HG02885 (cell line): ENCODE results near the gene TEKTIP1.

ENCODE experiments used
- ATAC-seq: cut with Tn5 transposase; IDR thresholded peaks from one replicate; pipeline ENCODE4 v1.9.1; 2021; ENCODE audit warnings: mild to moderate bottlenecking; ENCODE audit not compliant: unreplicated experiment, poor library complexity

TEKTIP1 gene

DNA sequence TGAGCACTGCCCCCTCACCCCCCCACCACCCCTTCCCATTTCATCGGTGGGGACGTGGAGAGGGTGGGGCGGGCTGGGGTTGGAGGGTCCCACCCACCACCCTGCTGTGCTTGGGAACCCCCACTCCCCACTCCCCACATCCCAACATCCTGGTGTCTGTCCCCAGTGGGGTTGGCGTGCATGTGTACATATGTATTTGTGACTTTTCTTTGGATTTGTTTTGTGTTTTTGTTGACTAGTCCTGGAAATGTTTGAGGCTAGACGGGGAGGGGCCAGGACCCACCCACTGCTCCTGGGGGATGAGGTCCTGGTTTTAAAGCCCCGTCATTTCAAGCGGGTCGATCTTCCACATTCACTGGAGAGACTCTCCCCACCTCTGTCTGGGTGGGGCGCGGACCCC, 3.0 kb upstream of the TEKTIP1 start:
- no peak for ATAC-seq

DNA sequence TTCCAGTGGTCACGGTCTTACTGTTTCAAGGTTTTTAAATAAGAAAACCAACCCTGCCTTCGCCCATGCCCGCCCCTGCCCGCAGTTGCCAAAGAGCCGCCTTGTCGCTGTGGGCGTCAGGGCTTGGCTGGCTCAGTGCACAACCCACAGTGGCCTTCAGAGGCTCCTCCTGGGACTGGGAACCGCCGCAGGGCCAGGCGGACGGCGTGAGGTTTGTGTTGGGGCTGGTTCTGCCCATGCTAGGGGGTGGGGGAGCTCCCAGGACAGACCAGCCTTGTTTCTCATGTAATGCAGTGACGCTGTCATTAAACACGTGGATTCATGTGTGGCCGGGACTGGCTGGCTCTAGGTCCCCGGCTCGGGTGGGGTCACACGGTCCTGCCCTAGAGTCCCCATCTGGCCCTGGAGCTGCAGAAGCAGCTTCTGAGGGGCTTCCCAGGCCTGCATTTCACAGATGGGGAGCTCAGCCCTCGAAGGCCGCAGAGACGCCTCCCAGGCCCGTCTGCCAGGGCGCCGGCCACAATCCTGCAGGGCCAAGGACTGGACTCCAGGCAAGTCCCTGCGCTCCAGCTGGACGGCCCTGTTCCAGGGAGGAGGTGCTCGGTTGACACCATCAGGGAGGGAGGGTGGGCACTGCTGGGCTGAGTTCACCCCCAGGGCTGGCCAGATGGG, 2.4 kb upstream of the TEKTIP1 start:
- ATAC-seq = no peak

DNA sequence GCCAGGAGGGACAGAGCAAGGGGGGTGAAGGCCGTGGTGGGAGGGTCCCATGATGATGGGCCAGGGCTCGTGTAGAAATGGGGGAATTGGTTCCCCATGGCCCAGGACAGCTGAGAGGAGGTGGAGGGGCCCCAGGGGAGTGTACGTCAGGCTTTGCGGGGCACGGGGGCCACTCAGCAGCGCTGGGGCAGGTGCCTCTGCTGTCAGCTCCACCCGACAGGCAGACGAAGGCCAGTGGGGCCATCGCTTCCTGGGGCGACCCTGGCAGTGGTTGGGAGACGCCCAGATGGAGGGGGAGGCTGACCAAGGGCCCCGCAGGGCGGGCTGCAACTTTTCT, 1.9 kb upstream of the TEKTIP1 start:
- no peak for ATAC-seq

DNA sequence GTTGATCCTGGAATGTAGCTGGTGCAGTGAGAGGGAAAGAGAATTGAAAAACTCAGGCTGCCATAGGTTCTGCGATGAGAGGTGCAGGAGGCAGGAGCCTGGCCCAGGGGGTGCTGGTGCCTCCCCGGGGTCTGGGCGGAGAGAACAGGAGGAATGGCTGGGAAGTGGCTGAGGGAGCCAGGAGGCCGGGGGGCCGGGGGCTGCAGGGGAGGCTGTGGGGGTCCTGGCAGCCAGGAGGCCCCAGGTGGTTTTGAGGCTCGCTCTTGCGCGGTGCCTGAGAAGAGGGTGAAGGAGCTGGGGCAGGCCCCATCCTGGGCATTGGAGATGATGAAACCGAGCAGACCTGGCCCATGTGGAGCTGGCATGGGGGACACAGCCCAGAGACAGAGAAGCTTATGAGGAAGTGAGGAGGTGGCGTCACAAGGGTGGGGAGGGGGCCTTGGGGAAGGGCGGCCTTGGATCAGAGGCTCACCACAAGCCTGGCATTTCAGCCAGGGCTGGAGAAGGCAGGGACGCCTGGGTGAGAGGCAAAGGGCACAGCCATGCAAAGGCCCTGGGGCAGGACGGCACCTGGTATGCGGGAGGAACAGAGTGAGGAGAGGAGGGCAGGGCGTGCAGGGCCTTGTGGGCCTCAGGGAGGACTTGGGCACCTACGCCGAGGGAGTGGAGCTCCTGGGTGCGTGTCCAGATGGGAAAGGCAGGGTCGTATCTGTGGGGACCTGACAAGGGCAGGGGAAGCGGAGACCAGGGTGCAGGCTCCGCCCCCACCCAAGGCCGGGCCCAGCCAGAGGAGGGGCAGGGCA, 1.3 kb upstream of the TEKTIP1 start:
- no peak for ATAC-seq

DNA sequence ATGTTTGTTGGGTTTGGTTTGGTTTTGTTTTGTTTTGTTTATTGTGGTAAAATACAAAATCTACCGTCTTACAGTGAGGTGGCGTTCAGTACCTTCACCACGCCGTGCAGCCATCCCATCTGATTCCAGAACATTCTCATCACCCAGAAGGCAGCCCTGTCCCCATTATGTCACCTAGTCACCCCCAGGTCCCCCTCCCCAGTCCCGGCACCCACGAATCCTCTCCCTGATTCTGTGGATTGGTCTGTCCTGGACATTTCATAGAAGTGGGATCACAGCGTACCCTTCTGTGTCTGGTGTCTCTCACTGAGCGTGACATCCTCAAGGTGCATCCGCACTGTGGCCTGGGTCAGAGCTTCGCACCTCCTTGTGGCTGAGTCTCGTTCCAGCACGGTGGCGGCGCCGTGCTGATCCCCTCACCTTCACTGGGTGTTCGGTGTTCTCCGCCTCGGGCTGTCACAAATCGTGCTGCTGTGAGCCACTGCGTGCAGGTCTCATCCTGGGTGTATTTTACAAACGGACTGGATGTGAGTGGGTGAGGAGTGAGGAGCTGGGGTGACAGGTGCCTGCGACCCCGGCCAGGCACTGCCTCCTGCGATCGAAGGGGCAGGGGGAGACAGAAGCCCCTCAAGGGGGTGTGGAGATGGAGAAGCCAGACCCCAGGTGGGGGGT, 580 bp upstream of the TEKTIP1 start:
- ATAC-seq = no peak

DNA sequence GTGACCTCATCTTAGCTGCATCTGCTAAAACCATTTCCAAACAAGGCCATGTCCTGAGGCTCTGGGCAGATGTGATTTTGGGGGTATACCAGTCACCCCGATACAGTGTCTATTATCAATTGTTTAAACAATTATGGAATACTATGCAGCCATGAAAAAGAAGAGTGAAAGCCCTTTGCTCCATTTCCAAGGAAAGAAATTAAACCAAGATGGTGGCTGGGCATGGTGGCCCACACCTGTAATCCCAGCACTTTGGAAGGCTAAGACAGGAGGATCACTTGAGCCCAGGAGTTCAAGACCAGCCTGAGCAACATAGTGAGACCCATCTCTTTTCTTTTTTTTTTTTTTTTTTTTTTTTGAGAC, 763 bp downstream of the TEKTIP1 start:
- no peak for ATAC-seq

DNA sequence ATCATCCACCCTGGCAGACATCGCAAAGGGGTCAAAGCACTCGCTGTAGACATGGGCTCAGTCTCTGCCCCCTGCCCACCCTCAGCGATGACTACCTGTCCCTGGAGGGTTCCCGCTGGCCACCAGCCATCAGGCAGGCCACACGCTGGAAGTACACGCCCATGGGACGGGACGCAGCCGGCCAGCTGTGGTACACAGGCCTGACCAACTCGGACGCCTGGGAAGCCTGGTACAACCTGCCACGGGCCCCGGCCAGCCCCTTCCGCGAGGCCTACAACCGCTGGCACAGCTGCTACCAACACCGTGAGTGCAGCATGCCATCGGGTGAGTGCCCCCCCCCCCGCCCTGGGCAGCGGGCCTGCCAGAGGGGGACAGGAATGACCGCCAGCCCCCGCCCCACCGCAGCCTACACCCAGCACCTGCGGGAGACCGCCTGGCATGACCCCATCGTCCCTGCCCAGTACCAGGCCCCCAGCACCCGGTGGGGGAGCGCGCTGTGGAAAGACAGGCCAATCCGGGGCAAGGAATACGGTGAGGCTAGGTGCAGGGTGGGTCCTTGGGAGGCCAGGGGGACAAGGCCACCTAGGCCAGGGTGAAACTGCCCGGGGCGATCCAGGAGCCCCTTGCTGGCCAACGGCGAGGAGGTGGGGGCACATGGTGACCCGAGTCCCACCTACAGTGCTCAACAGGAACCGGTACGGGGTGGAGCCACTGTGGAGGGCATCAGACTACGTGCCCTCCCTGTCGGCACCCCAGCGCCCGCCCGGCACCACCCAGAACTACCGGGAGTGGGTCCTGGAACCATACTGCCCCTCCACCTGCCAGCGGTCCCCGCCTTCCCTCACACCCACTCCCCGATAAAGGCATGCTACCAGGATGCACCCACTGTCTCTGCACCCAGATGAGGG, 4.4 kb downstream of the TEKTIP1 start:
- ATAC-seq = no peak

DNA sequence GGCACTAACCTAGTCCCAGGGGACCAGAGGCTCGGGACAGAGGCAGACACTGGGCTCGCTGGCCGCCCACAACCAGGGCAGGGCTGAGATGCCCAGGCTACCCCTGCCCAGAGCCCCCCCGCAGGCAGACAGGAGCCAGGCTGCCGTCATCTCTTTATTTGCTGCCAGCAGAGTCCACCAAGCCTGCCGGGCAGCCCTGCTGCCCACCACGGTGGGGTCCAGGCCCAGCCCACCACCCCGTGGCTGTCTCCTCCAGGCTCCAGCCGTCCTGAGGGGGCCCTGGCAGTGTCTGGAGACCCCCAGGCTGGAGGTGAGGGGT, 5.0 kb downstream of the TEKTIP1 start:
- ATAC-seq = no peak

DNA sequence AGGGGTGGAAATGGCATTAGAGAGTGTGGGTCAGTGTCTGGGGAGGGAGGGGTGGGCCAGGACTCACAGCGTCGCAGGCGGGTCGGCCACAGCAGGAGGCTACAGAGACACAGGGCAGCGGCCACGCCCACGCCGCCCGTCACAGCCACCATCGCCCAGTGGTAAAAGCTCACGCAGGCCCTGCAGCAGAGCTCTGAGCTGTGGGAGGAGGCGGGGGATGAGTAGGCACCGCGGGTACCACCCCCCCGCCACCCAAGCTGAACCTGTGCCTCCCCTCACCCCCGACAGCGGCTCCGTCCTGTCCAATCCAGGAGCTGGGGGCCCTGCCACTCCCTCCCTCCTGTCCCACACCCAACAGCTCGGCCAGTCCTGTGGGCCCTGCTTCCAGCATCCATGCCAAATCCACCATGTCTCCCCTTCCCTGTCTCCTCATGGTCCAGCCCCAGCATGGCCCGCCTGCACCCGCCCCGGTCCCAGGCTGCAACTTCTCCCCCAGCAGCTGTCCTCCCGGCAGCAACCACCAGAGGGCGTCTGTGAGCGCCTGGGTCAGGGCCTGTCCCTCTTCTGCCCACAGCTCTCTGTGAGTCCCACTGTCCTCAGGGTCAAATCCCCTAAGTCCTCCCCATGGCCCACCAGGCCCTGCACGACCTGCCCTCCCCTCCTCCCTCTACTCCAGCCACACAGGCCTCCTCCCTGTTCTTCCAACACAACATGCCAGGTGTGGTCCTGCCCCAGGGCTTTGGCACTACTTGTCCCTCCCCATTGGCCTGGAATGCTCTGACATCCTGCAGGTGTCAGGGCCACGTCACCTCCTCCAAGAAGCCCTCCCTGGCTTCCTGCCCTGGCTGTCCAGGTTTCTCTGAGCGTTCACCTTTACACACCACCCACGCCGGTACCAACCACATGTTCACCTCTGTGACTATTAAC, 6.0 kb downstream of the TEKTIP1 start:
- ATAC-seq = no peak

DNA sequence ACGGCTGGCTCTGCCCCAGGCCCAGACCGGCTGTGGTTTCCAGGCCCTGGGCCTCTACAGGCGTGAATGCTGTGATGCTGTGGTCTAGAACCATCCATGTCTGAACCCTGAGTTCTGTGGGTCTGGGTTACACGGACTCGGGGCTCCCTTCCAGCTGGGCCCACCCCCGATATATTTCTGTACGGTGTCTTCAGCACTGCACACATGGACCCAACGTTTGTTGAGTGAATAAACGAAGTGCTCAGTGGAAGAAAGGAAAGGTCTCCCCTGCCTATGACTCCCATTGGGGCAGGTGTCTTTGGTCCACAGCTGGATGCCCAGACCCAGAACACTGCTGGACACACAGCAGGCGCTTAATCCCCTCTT, 6.7 kb downstream of the TEKTIP1 start:
- ATAC-seq = no peak

DNA sequence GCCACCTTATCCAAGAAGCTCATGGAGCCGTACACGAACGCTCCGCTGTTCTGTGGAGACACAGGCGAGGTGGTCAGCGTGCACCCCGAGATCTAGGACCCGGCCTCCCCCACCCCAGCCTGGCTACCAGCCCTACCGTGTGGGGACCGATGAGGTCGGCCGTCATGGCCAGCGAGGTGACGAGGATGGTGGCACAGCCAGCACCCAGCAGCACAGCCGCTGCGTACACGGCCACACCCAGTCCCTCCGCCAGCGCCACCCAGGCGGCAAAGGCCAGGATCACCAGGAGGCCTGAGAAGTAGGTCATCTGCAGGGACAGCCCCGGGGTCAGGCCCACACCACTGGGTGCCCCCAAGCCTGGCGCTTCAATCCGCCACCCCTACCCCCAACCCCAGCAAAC, 7.1 kb downstream of the TEKTIP1 start:
- no peak for ATAC-seq

DNA sequence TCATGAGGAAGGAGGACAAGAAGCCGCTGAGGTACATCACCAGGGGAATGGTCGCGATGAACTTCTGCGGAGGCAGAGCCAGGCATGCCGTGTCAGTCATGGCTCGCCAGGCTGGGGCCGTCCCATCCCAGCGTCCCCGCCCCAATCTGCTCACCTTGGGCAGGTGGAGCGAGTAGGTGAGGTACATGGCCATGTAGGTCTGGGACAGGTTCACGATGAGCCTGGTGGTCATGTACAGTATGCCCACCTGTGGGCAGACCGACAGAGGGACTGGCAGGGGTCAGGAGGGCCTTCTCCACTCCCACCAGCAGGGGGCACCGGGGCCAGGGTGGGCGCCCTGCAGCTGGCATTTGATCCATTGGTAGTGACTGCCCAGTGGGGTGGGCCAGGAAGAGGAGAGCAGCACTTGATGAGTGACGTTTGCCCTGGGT, 8.3 kb downstream of the TEKTIP1 start:
- no peak for ATAC-seq

DNA sequence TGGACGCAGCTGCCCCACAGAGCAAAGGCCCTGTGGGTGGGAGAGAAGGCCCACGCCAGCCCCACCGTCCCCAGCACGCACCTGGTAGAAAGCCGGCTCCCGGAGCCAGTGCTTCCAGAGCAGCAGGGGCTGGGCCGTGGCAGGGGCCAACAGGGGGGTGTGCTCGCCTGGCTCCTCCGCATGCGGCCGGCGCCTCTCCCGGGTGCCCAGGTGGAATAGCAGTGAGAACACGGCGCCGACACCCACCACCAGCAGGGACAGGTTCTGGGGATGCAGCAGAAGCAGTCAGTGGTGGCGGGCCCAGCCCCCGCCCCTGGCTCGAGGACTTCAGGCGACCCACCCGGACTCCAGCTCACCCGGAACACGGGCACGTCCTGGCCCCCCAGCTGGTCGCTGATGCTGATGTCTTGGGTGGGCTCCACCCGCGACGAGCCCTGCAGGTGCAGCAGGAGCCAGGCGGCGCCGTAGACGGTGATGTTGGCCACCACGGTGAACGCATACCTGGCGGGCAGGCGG, 8.9 kb downstream of the TEKTIP1 start:
- ATAC-seq = no peak

DNA sequence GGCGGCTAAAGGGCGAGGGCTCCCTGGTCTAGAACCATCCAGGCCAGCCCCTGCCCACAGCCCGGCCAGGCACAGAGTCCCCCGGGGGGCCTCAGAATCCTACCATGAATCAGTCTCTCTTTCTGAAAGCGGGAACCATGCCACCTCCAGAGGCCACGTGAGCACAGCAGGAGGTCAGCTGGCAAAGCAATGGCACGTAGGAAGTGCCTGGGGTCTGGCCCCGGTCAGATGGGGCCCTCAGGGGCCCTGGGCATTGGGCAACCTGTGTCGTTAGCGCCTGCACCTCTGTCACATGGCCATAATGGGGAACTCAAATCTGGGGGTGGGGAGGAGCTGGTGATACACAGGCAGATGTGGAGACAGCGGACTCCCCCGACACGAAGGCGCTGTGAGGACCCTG, 9.6 kb downstream of the TEKTIP1 start:
- ATAC-seq = no peak

DNA sequence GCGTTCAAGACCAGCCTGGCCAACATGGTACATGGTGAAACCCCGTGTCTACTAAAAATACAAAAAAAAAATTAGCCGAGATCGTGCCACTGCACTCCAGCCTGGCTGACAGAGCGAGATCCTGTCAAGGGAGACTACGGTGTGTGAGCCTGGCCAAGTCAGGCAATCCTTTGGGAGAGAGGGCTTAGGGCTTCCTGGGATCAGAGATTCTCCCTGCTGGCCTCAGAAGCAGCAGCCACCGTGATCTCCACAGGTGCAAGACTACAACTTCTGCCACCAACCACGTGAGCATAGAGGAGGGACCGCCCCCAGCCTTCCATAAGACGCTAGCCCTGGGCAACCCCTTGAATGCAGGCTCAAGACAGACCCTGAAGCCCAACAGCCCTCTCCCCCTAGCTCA, 10.8 kb downstream of the TEKTIP1 start:
- no peak for ATAC-seq

DNA sequence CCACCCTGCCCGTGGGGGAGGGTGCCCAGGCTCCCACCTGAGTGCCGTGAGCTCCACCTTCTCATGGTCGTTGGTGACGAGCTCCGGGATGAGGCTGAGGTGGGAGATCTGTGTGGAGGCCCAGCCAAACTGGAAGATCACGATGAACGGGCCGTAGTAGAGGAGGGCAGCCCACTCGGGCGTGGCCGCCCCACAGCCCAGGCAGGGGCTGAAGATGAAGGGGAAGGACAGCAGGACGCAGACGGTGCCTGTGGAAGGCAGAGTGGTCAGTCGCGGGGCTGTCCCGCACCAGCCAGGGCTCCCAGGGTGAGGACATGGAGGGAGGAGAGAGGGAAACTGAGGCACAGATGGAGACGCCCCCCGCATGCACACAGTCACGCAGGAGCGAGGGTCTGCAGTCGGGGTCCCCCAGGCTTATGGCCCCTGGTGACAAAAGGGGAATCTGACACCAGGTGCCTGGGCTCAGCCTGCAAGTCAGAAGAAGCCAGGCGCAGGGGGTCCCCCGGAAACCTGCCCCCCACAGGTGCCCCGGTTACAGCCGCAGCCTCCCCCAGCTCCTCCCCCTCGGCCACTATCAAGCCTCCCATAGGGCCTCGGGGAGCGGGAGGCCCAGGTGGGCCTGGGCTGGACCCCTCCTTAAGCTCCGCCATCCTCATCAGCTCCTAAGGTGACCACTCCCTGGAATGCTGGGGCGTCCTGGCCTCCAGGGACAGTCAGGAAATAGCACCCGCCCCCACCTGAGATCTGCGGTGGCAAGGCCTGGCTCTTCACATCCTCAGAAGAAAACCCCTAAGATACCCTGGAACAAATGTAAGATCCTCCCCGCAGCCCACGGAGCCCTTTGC, 12.2 kb downstream of the TEKTIP1 start:
- no peak for ATAC-seq

DNA sequence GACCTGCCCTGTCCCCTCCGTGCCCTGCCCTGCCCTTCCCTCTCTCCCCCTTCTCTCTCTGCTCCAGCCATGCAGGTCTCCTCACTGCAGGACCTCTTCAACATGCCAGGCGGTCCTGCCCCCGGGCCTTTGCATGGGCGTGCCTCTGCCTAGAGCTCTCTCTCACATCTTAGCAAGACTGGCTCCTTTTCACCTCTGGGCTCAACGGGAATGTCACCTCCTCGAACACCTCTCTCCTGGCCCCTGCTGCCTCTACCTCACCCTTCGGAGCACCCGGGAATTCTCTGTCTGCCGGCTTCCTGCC, 12.8 kb downstream of the TEKTIP1 start:
- ATAC-seq = no peak

DNA sequence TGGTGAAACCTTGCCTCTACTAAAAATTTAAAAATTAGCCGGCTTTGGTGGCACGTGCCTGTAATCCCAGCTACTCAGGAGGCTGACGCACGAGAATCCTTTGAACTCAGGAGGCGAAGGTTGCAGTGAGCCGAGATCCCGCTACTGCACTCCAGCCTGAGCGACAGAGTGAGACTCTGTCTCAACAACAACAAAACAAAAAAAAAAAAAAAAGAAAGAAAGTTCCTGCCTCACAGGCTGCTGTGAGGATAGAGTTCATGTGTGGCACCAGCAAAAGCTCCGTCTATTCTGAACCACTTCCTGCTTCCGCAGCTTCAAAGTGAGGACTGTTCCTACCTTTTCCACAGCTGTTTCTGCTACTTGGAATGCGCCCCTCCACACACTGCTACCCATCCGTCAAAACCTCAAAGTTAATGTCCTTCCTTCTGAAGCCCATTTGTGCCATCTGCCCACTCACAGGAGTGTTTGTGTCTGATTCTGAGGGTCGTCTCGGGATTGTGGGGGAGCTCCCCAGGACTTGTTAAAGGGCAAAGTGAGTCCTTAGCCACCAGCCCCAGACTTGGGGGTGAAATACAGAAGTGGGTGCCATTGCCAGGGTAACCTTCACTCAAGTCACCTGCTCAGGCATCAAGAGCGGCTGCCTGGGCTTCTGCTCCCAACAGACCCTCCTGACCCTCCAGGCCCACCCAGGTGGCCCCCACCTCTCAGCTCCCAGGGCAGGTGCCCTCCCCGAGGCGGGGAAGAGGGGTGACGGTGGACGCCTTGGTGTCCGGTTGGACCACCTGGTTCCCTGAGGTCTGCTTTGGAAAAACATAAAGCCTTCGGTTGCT, 15.5 kb downstream of the TEKTIP1 start:
- ATAC-seq = no peak
